ENCODE measurements around the gene DPYD.

Gene DPYD

GRCh38 chr1:97105531-97105930, 815.3 kb downstream of the DPYD start:
- Histone ChIP-seq H3K4me2 (ENCODE audit: low read depth, low read length, poor library complexity, severe bottlenecking) (no peak overlapping the region), H4K20me1 (ENCODE audit: insufficient read depth, low read length, poor library complexity, severe bottlenecking) (no peaks in the 10 kb centered on the region), H3K79me2 (ENCODE audit: insufficient read depth, low read length) (no peaks in the 10 kb centered on the region), H3K4me1 (ENCODE audit: insufficient read depth, low read length, poor library complexity, severe bottlenecking) (no peaks in the 10 kb centered on the region), H3K9me2 (replicated peaks; ENCODE audit: low read depth, low read length) (no peaks in the 10 kb centered on the region), H3K36me3 (ENCODE audit: insufficient read depth, low read length) (no peaks in the 10 kb centered on the region), H3K9ac (ENCODE audit: low read depth, low read length, poor library complexity, severe bottlenecking) (no peak overlapping the region), H3K4me3 (ENCODE audit: low read length, poor library complexity, severe bottlenecking) (no peak overlapping the region), H3K9me3 (ENCODE audit: insufficient read depth, low read depth, low read length) (no peaks in the 10 kb centered on the region), H3K27me3 (ENCODE audit: insufficient read depth, low read length, poor library complexity, severe bottlenecking) (no peaks in the 10 kb centered on the region), H2AFZ (ENCODE audit: low read length) (no peak overlapping the region), H3F3A (ENCODE audit: low read depth) (no peaks in the 10 kb centered on the region)
- no peak for TF ChIP-seq CTCF (conservative IDR thresholded peaks at IDR 0.05; ENCODE audit: low read length)
- no peak for TF ChIP-seq EZH2phosphoT487 (IDR thresholded peaks at IDR 0.05; ENCODE audit: borderline replicate concordance)

DNA sequence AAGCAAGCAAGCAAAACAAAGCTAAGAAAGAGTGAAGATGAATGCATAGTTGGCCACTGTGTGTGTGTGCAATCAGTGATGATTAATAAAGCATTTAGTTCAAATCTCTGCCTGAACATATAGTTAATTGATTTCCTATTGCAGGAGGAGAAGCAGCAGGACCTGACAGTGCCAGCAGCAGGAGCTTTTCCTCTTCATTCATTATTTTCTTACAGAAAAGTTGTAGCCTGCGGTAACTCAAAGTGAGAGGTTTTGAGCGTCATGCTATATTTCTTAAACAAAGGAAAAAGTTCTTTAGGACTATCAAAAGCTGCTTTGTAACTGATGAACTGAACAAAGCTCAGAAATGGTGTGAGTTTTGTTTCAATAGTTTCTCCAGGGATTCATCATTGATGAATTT, 819.3 kb downstream of the DPYD start:
- no peaks in the 10 kb centered on the region for H3K9me2 ChIP-seq (replicated peaks; ENCODE audit: low read depth, low read length)
- no peaks in the 10 kb centered on the region for H3K27me3 ChIP-seq (ENCODE audit: insufficient read depth, low read length, poor library complexity, severe bottlenecking)
- no peaks in the 10 kb centered on the region for H4K20me1 ChIP-seq (ENCODE audit: insufficient read depth, low read length, poor library complexity, severe bottlenecking)
- no peak overlapping the region for H2AFZ ChIP-seq (ENCODE audit: low read length)
- TF ChIP-seq CTCF (conservative IDR thresholded peaks at IDR 0.05; ENCODE audit: low read length) (no peak), EZH2phosphoT487 (IDR thresholded peaks at IDR 0.05; ENCODE audit: borderline replicate concordance) (no peak)
- H3K36me3 ChIP-seq (ENCODE audit: insufficient read depth, low read length), result peaks cover 10% of the 10 kb centered on the region; the same call in 1 of the 2 replicates
- H3K9ac ChIP-seq (ENCODE audit: low read depth, low read length, poor library complexity, severe bottlenecking), result no peak overlapping the region
- no peaks in the 10 kb centered on the region for H3F3A ChIP-seq (ENCODE audit: low read depth)
- H3K4me2 ChIP-seq (ENCODE audit: low read depth, low read length, poor library complexity, severe bottlenecking), result no peak overlapping the region
- no peaks in the 10 kb centered on the region for H3K4me1 ChIP-seq (ENCODE audit: insufficient read depth, low read length, poor library complexity, severe bottlenecking)
- no peaks in the 10 kb centered on the region for H3K9me3 ChIP-seq (ENCODE audit: insufficient read depth, low read depth, low read length)
- H3K4me3 ChIP-seq (ENCODE audit: low read length, poor library complexity, severe bottlenecking), result no peak overlapping the region
- no peaks in the 10 kb centered on the region for H3K79me2 ChIP-seq (ENCODE audit: insufficient read depth, low read length)

DNA sequence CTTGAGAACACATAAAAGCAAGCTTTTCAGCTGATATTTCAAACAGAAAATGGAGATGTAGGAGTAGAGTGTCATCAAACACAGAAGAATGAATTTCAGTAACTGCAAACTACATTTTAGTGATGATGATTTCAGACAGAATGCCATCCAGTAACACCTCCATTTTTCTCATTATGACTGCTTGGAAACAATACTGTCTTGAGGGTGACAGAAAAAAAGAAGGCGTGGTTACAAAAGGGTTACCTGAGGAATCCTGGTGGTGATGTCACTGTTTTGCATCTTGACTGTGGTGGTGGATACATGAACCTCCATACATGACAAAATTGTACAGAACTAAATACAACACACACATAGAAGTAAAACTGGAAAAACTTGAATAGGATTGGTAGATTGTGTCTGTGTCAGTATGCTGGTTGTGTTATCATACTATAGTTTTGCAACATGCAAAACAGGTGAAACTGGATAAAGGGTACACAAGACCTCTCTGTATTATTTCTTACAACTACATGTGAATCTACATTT, 823.4 kb downstream of the DPYD start:
- Histone ChIP-seq H3K4me3 (ENCODE audit: low read length, poor library complexity, severe bottlenecking) (no peak overlapping the region), H3K9me2 (replicated peaks; ENCODE audit: low read depth, low read length) (no peaks in the 10 kb centered on the region), H2AFZ (ENCODE audit: low read length) (no peak overlapping the region), H3K79me2 (ENCODE audit: insufficient read depth, low read length) (no peaks in the 10 kb centered on the region), H3K9ac (ENCODE audit: low read depth, low read length, poor library complexity, severe bottlenecking) (no peak overlapping the region), H4K20me1 (ENCODE audit: insufficient read depth, low read length, poor library complexity, severe bottlenecking) (no peaks in the 10 kb centered on the region), H3K4me2 (ENCODE audit: low read depth, low read length, poor library complexity, severe bottlenecking) (no peak overlapping the region), H3K36me3 (ENCODE audit: insufficient read depth, low read length) (peaks cover 10% of the 10 kb centered on the region; the same call in 1 of the 2 replicates), H3F3A (ENCODE audit: low read depth) (no peaks in the 10 kb centered on the region), H3K4me1 (ENCODE audit: insufficient read depth, low read length, poor library complexity, severe bottlenecking) (peaks cover 3% of the 10 kb centered on the region), H3K27me3 (ENCODE audit: insufficient read depth, low read length, poor library complexity, severe bottlenecking) (no peaks in the 10 kb centered on the region), H3K9me3 (ENCODE audit: insufficient read depth, low read depth, low read length) (no peaks in the 10 kb centered on the region)
- TF ChIP-seq CTCF (conservative IDR thresholded peaks at IDR 0.05; ENCODE audit: low read length) (no peak), EZH2phosphoT487 (IDR thresholded peaks at IDR 0.05; ENCODE audit: borderline replicate concordance) (no peak)

Data from Loucy (cell line).